H1 (cell line): ENCODE data around the gene ZBED6. TPM values are rescaled to one million over a fixed set of nuclear protein-coding genes. Genes with fewer than 3 reads are reported as not detected.
"Not testable (repeated sequence)": the region's sequence is repeated elsewhere in the genome, so short reads cannot be mapped to it uniquely, and the experiment has no call there.

Experiments
- CTCF ChIA-PET: fragments of 300-600 bp; sonication (Branson Sonifier 250); formaldehyde crosslinking; loops from one replicate; lab custom pipeline; 2021; ENCODE audit not compliant: partially characterized antibody; lab: Charles Lee
- POLR2A ChIA-PET: fragments of 300-600 bp; sonication (Branson Sonifier 250); formaldehyde crosslinking; loops from one replicate; lab custom pipeline; 2021; ENCODE audit warnings: inconsistent platforms; ENCODE audit not compliant: partially characterized antibody; lab: Charles Lee
- DNase-seq, 2 experiments: peaks; one replicate each; pipeline versions ENCODE4 v3.0.0 to v3.0.0-alpha.2; 2010 to 2022; ENCODE audit warnings: low spot score in 2 of 2, low read depth in 1 of 2, mixed read lengths in 1 of 2
- FAIRE-seq: peaks from 2 replicates; lab custom pipeline; 2011; peaks lifted over from hg19 to GRCh38; lab: Jason Lieb, UNC
- H2AFZ ChIP-seq: 2 replicates; pipeline ENCODE4 v1.8.1; 2012; ENCODE audit warnings: low read length, inconsistent platforms
- H2AK5ac ChIP-seq: 2 replicates; pipeline ENCODE4 v1.6.1; 2013; ENCODE audit warnings: low read depth, low read length
- H2BK120ac ChIP-seq: replicated peaks from 2 replicates; pipeline ENCODE3; 2013; ENCODE audit warnings: low read depth, low read length, inconsistent platforms
- H2BK12ac ChIP-seq: 2 replicates; pipeline ENCODE4 v1.6.1; 2013; ENCODE audit warnings: low read depth, low read length
- H2BK15ac ChIP-seq: 2 replicates; pipeline ENCODE4 v1.6.1; 2013; ENCODE audit warnings: low read length
- H2BK20ac ChIP-seq: 2 replicates; pipeline ENCODE4 v1.6.1; 2013; ENCODE audit warnings: low read length
- H2BK5ac ChIP-seq: 2 replicates; pipeline ENCODE4 v1.6.1; 2013; ENCODE audit warnings: low read depth, low read length
- H3K14ac ChIP-seq: 2 replicates; pipeline ENCODE4 v1.6.1; 2013; ENCODE audit warnings: inconsistent platforms; ENCODE audit not compliant: insufficient read length
- H3K18ac ChIP-seq: 2 replicates; pipeline ENCODE4 v1.6.1; 2013; ENCODE audit warnings: low read length; ENCODE audit errors: extremely low read depth
- H3K23ac ChIP-seq: 2 replicates; pipeline ENCODE4 v1.6.1; 2013; ENCODE audit warnings: inconsistent platforms; ENCODE audit not compliant: insufficient read length
- H3K23me2 ChIP-seq: 2 replicates; pipeline ENCODE4 v1.6.1; 2013; ENCODE audit warnings: low read depth, low read length
- H3K27ac ChIP-seq: 2 replicates; pipeline ENCODE4 v1.6.1; 2011; ENCODE audit warnings: low read depth, low read length, inconsistent platforms
- H3K27me3 ChIP-seq, 4 experiments: replicated peaks in 1 of 4; 1 replicate in 1 of 4; 2 replicates in 3 of 4; pipeline versions ENCODE4 v1.6.1 to v1.8.1; 2011 to 2013; ENCODE audit warnings: low read length in 3 of 4, mild to moderate bottlenecking in 3 of 4, inconsistent platforms in 2 of 4, mixed read lengths in 2 of 4, moderate library complexity in 1 of 4; ENCODE audit not compliant: control insufficient read depth in 3 of 4, insufficient read depth in 3 of 4; ENCODE audit errors: extremely low read depth in 1 of 4
- H3K36me3 ChIP-seq, 4 experiments: 2 replicates each; pipeline versions ENCODE4 v1.6.1 to v1.8.1; 2011 to 2013; ENCODE audit warnings: mild to moderate bottlenecking in 4 of 4, low read length in 3 of 4, moderate library complexity in 2 of 4, control low read depth in 1 of 4, inconsistent platforms in 1 of 4; ENCODE audit not compliant: insufficient read depth in 4 of 4, control insufficient read depth in 2 of 4
- H3K4ac ChIP-seq: replicated peaks from 2 replicates; pipeline ENCODE3; 2013; ENCODE audit warnings: low read length, low read depth, mixed read lengths, inconsistent platforms; ENCODE audit not compliant: insufficient read length
- H3K4me1 ChIP-seq, 4 experiments: replicated peaks in 1 of 4; 1 replicate in 1 of 4; 2 replicates in 3 of 4; pipeline versions ENCODE4 v1.6.1 to v1.8.1; 2011 to 2013; ENCODE audit warnings: low read length in 3 of 4, inconsistent platforms in 2 of 4, mixed read lengths in 1 of 4; ENCODE audit not compliant: insufficient read depth in 4 of 4, control insufficient read depth in 3 of 4
- H3K4me2 ChIP-seq, 2 experiments: 2 replicates each; pipeline versions ENCODE4 v1.6.1 to v1.8.1; 2011 to 2013; ENCODE audit warnings: low read depth in 2 of 2, low read length in 2 of 2, control low read depth in 1 of 2, inconsistent platforms in 1 of 2, mild to moderate bottlenecking in 1 of 2; ENCODE audit not compliant: insufficient read depth in 1 of 2
- H3K4me3 ChIP-seq, 4 experiments: fragments of 200-600, 300-600 bp in 1 of 4; sonication (generic), shearing (Covaris generic), sonication (Bioruptor Twin) in 1 of 4; 2 replicates each; pipeline versions ENCODE4 v1.5.1 to v1.8.1; 2011 to 2016; ENCODE audit warnings: low read length in 4 of 4, low read depth in 3 of 4, control low read depth in 2 of 4, inconsistent platforms in 2 of 4, mild to moderate bottlenecking in 2 of 4, mixed read lengths in 1 of 4, moderate library complexity in 1 of 4; ENCODE audit not compliant: insufficient read depth in 2 of 4; ENCODE audit errors: extremely low read depth in 1 of 4
- H3K56ac ChIP-seq: replicated peaks from 2 replicates; pipeline ENCODE3; 2013; ENCODE audit warnings: low read depth, mild to moderate bottlenecking, mixed read lengths, low read length, inconsistent platforms; ENCODE audit not compliant: insufficient read length
- H3K79me1 ChIP-seq: 2 replicates; pipeline ENCODE4 v1.6.1; 2013; ENCODE audit warnings: low read depth, low read length, control low read depth
- H3K79me2 ChIP-seq, 2 experiments: 2 replicates each; pipeline versions ENCODE4 v1.6.1 to v1.8.1; 2012 to 2013; ENCODE audit warnings: low read length in 2 of 2, mild to moderate bottlenecking in 2 of 2, inconsistent platforms in 1 of 2; ENCODE audit not compliant: insufficient read depth in 2 of 2, control insufficient read depth in 1 of 2
- H3K9ac ChIP-seq, 4 experiments: replicated peaks in 1 of 4; 1 replicate in 1 of 4; 2 replicates in 3 of 4; pipeline versions ENCODE4 v1.6.1 to v1.8.1; 2011 to 2013; ENCODE audit warnings: low read depth in 3 of 4, low read length in 3 of 4, control low read depth in 2 of 4, mild to moderate bottlenecking in 2 of 4, moderate library complexity in 2 of 4, inconsistent platforms in 1 of 4; ENCODE audit errors: extremely low read depth in 1 of 4
- H3K9me3 ChIP-seq, 2 experiments: 2 replicates each; pipeline versions ENCODE4 v1.6.1 to v1.8.1; 2012 to 2013; ENCODE audit warnings: mild to moderate bottlenecking in 2 of 2, moderate library complexity in 2 of 2, control low read depth in 1 of 2, inconsistent platforms in 1 of 2, low read depth in 1 of 2, low read length in 1 of 2, mixed read lengths in 1 of 2; ENCODE audit not compliant: insufficient read depth in 2 of 2
- H4K20me1 ChIP-seq, 2 experiments: replicated peaks in 1 of 2; 2 replicates each; pipeline versions ENCODE3 to v1.8.1; 2011 to 2013; ENCODE audit warnings: inconsistent platforms in 2 of 2, low read length in 2 of 2, mild to moderate bottlenecking in 1 of 2; ENCODE audit not compliant: insufficient read depth in 2 of 2, control insufficient read depth in 1 of 2
- H4K5ac ChIP-seq: 2 replicates; pipeline ENCODE4 v1.6.1; 2013; ENCODE audit warnings: low read length, low read depth, mixed read lengths, inconsistent platforms; ENCODE audit not compliant: insufficient read length
- H4K8ac ChIP-seq: 2 replicates; pipeline ENCODE4 v1.8.0; 2013; ENCODE audit warnings: mild to moderate bottlenecking, moderate library complexity, low read length, inconsistent platforms; ENCODE audit not compliant: insufficient read depth; ENCODE audit errors: extremely low read depth
- H4K91ac ChIP-seq: replicated peaks from 2 replicates; pipeline ENCODE3; 2013; ENCODE audit warnings: low read length, mixed read lengths, inconsistent platforms; ENCODE audit not compliant: insufficient read length
- CHD2 ChIP-seq: IDR thresholded peaks from 2 replicates; pipeline ENCODE4 v1.6.1; 2012; ENCODE audit warnings: low read length, improper control_type of control experiment
- MAFK ChIP-seq: IDR thresholded peaks from 2 replicates; pipeline ENCODE4 v1.6.1; 2012; ENCODE audit warnings: low read depth, mild to moderate bottlenecking, improper control_type of control experiment, low read length
- SRF ChIP-seq: IDR thresholded peaks from 2 replicates; pipeline ENCODE4 v1.6.1; 2011; ENCODE audit warnings: mild to moderate bottlenecking, low read depth, low read length, moderate library complexity
- WGBS, 2 experiments: shearing (Covaris generic) in 1 of 2; methylation state at CpG; one replicate each; pipeline versions ENCODE4 v1.1.6 to v1.1.7; 2013 to 2015; ENCODE audit warnings: low lambda C conversion rate in 2 of 2, mixed read lengths in 2 of 2, inconsistent platforms in 1 of 2, low coverage in 1 of 2, missing lambda C conversion rate in 1 of 2; ENCODE audit not compliant: insufficient replicate concordance in 2 of 2, insufficient coverage in 1 of 2, insufficient read length in 1 of 2; ENCODE audit errors: extremely low coverage in 1 of 2, missing lambda C conversion rate in 1 of 2; 5-methylcytosine and 5-hydroxymethylcytosine counted together
- polyA plus RNA-seq, 7 experiments: library from polyadenylated mRNA; depleted of rRNA in 3 of 7; stranded (reverse) in 5 of 7; unstranded in 2 of 7; fragments of >200 nt in 5 of 7; fragments of 200-250 nt in 2 of 7; gene quantifications; 1 replicate in 5 of 7; 2 replicates in 1 of 7; 4 replicates in 1 of 7; pipeline versions ENCODE4 v1.2.1 to v1.2.3, GENCODE V29; 2011 to 2013; ENCODE audit warnings: missing spikeins in 2 of 7, mixed read lengths in 2 of 7
- total RNA-seq: library from RNA; stranded (reverse); fragmentation: NEBNext Ultra II Directional; extraction: Animal tissue kit (Norgen Biotek cat#: 25700); gene quantifications from 2 replicates; pipeline ENCODE4 v1.2.1, GENCODE V29; 2021

ZBED6 gene
- total and polyA plus RNA-seq, 2 of the 8 experiments (the other 6 are each of a cell fraction or from before 2014, with no cell fraction given): 1.4 to 25.9 TPM

DNA sequence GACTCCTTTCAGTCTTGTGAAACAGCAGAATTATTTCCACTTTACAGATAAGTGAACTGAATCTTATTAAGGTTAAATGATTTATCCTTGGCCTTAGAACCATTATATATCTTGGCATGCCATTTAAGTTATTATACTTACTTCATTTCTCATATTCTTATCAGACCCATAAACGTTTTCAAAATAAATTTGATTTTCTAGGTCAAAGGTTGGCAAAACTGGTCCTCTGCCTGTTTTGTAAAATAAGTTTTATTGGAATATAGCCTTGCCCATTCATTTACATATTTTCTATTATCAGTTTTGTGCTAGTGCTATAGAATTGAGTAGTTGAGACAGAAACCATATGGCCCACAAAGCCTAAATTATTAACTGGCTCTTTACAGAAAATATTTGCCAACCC, 33.1 kb downstream of the ZBED6 start (continued):
- no peak for TF ChIP-seq SRF
- no peak for TF ChIP-seq MAFK
- TF ChIP-seq CHD2: no peak
- TF ChIP-seq, all 59 proteins: peak for 0

DNA sequence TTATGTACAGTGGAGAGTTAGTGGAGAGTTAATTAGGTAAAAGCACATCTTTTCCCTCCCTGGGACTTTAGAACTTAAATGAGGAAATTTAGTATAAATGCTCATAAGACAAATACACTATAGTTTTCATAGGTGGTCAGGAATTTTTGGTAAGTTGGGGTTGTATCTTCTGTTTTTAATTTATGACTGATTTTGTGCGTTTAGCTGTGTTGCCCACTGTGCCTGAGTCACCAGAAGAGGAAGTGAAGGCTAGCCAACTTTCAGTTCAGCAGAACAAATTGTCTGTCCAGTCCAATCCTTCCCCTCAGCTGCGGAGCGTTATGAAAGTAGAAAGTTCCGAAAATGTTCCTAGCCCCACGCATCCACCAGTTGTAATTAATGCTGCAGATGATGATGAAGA, 33.8 kb downstream of the ZBED6 start:
- H4K5ac ChIP-seq, POLR2A ChIA-PET, H3K9me3 ChIP-seq, H3K4ac ChIP-seq, H2AK5ac ChIP-seq, FAIRE-seq, H2BK12ac ChIP-seq, CTCF ChIA-PET, H3K79me2 ChIP-seq, H2AFZ ChIP-seq, H3K4me1 ChIP-seq, H3K27me3 ChIP-seq, H3K14ac ChIP-seq, H2BK120ac ChIP-seq, DNase-seq, H3K56ac ChIP-seq, H3K23me2 ChIP-seq, H2BK5ac ChIP-seq, H3K79me1 ChIP-seq, H4K91ac ChIP-seq, H2BK20ac ChIP-seq, H4K8ac ChIP-seq, H4K20me1 ChIP-seq, H3K9ac ChIP-seq, H3K4me3 ChIP-seq, H3K18ac ChIP-seq, H3K27ac ChIP-seq, H3K4me2 ChIP-seq, H3K23ac ChIP-seq, H2BK15ac ChIP-seq: not testable (repeated sequence)
- 95% methylated on average over 5 of the region's 5 CpGs; no CpG with 5 or more reads in 1 of the 2 experiments for WGBS, 2 experiments
- peaks cover 8 to 62% (median 46%) of the 10 kb centered on the region in 4 experiments for H3K36me3 ChIP-seq
